ENCODE results near the gene PNLIP. TPM values are rescaled to one million over a fixed set of nuclear protein-coding genes. Genes with fewer than 3 reads are reported as not detected.

PNLIP gene
- total RNA-seq, 1 donor from 2014 or later: not detected

GRCh38 chr10:116593139-116593740, 47.5 kb downstream of the PNLIP start:
- no peak for DNase-seq
- Mint-ChIP-seq H3K4me1 (no peaks in the 10 kb centered on the region), H3K4me3 (no peak overlapping the region), H3K27ac (no peak overlapping the region), H3K27me3 (no peaks in the 10 kb centered on the region), H3K9me3 (no peaks in the 10 kb centered on the region), H3K36me3 (ENCODE audit: low read depth) (no peaks in the 10 kb centered on the region)
- intact Hi-C loops (cut with micrococcal nuclease): no loop called here

- H3K9me3 Mint-ChIP-seq: no peaks in the 10 kb centered on the region
- H3K4me3 Mint-ChIP-seq: no peak overlapping the region
- no peaks in the 10 kb centered on the region for H3K27me3 Mint-ChIP-seq
- H3K36me3 Mint-ChIP-seq (ENCODE audit: low read depth): no peaks in the 10 kb centered on the region
- H3K27ac Mint-ChIP-seq: no peak overlapping the region
- no peak for DNase-seq
- no peaks in the 10 kb centered on the region for H3K4me1 Mint-ChIP-seq
- intact Hi-C loops (cut with micrococcal nuclease): no loop called here
Measured at GRCh38 chr10:116594525-116595035, 48.8 kb downstream of the PNLIP start.

DNA sequence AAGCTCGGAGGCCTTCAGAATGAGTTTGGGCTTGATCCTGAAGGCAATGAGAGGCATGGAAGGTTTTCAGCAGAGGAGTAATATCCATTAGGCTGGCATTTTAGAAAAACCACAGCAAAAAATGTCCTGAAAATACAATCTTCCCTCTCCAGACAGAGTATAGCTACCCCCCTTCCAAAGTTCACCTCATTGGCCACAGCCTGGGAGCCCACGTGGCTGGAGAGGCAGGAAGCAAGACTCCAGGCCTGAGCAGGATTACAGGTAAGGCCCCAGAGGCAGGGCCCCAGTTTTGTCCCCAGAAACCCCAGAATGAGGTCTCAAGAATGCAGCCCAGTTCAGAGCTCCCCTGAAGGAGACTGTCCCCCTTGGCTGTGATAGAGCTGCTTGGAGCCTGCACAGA, 50.3 kb downstream of the PNLIP start:
- no peak overlapping the region for H3K4me3 Mint-ChIP-seq
- no peak for DNase-seq
- no peaks in the 10 kb centered on the region for H3K4me1 Mint-ChIP-seq
- no peak overlapping the region for H3K27ac Mint-ChIP-seq
- H3K27me3 Mint-ChIP-seq: no peaks in the 10 kb centered on the region
- intact Hi-C loops (cut with micrococcal nuclease): no loop called here
- H3K9me3 Mint-ChIP-seq: no peaks in the 10 kb centered on the region
- H3K36me3 Mint-ChIP-seq (ENCODE audit: low read depth): no peaks in the 10 kb centered on the region

- H3K9me3 Mint-ChIP-seq: no peaks in the 10 kb centered on the region
- H3K27ac Mint-ChIP-seq: no peak overlapping the region
- intact Hi-C loops (cut with micrococcal nuclease): no loop called here
- no peaks in the 10 kb centered on the region for H3K27me3 Mint-ChIP-seq
- no peaks in the 10 kb centered on the region for H3K36me3 Mint-ChIP-seq (ENCODE audit: low read depth)
- DNase-seq: no peak
- H3K4me3 Mint-ChIP-seq: no peak overlapping the region
- no peaks in the 10 kb centered on the region for H3K4me1 Mint-ChIP-seq
Measured at GRCh38 chr10:116597543-116597942, 51.8 kb downstream of the PNLIP start.

GRCh38 chr10:116598329-116598728, 52.6 kb downstream of the PNLIP start:
- no peak overlapping the region for H3K27ac Mint-ChIP-seq
- H3K4me1 Mint-ChIP-seq: no peaks in the 10 kb centered on the region
- H3K4me3 Mint-ChIP-seq: no peak overlapping the region
- H3K27me3 Mint-ChIP-seq: no peaks in the 10 kb centered on the region
- no peak for DNase-seq
- H3K9me3 Mint-ChIP-seq: no peaks in the 10 kb centered on the region
- H3K36me3 Mint-ChIP-seq (ENCODE audit: low read depth): no peaks in the 10 kb centered on the region
- intact Hi-C loops (cut with micrococcal nuclease): no loop called here

DNA sequence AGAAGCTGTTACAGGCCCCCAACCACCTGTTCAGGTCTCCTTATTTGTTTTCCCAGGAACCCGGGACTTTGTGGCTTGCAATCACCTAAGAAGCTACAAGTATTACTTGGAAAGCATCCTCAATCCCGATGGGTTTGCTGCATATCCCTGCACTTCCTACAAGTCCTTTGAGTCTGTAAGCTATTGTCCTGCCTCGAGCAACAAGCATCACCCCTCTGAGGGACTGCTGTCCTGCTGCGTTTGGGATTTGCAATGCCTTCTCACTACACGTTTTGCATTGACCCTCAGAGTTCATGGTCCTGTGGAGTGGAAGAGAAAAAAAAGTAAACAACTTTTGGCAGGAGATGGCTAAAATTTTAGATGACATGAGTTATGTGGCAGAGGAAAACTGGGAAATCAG, 54.3 kb downstream of the PNLIP start:
- Mint-ChIP-seq H3K27ac (no peak overlapping the region), H3K36me3 (ENCODE audit: low read depth) (no peaks in the 10 kb centered on the region), H3K4me3 (no peak overlapping the region), H3K4me1 (no peaks in the 10 kb centered on the region), H3K27me3 (no peaks in the 10 kb centered on the region), H3K9me3 (no peaks in the 10 kb centered on the region)
- no peak for DNase-seq
- intact Hi-C loops (cut with micrococcal nuclease): no loop called here

GRCh38 chr10:116602648-116603400, 57.1 kb downstream of the PNLIP start:
- Mint-ChIP-seq H3K27ac (no peak overlapping the region), H3K4me3 (no peak overlapping the region), H3K36me3 (ENCODE audit: low read depth) (no peaks in the 10 kb centered on the region), H3K4me1 (no peaks in the 10 kb centered on the region), H3K9me3 (no peaks in the 10 kb centered on the region), H3K27me3 (peaks cover 3% of the 10 kb centered on the region)
- DNase-seq: no peak
- intact Hi-C loops (cut with micrococcal nuclease): no loop called here

DNA sequence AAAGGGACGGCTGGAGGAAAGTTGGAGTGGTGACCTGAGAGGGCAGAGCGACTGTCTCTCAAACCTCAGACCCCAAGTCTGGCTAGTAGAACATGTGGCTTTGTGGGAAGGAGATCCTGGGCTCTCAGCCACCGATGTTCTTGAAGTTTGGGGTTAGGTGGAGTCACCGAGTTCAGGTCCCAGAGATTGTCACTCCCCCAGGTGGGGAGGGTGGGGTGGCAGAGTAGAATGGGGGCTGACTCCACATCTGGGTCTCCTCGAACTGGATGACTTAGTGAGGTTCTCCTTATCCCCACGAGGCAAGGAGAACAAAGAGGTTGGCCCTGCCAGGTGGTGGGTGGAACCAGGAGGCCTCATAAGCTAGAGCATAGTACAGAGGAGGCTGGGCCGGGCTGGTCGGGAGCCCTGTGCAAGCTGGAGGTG, 60.3 kb downstream of the PNLIP start:
- Mint-ChIP-seq H3K4me1 (no peaks in the 10 kb centered on the region), H3K36me3 (ENCODE audit: low read depth) (no peaks in the 10 kb centered on the region), H3K4me3 (no peak overlapping the region), H3K27ac (no peak overlapping the region), H3K27me3 (peaks cover 7% of the 10 kb centered on the region), H3K9me3 (no peaks in the 10 kb centered on the region)
- DNase-seq: no peak
- intact Hi-C loops (cut with micrococcal nuclease): no loop called here

DNA sequence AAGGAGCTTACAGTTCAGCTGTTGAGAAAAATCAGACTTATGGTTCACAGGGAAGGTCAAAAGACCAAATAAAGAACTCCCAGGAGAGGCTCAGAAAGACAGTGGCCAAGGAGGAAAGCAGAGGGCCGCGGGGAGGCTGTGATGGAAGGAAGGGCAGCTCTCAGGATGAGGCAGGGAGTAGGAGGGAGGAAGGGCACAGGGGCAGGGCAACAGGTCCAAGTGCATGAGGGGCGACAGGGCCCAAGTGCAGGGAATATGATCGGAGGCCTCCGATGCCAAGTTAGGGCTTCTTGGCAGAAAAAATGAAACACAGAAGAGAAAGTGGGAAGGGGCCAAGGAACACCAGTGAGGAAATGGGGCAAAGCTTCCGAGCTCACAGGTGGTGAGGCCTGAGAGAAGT, 61.6 kb downstream of the PNLIP start:
- no peak for DNase-seq
- H3K4me1 Mint-ChIP-seq: no peaks in the 10 kb centered on the region
- no peaks in the 10 kb centered on the region for H3K9me3 Mint-ChIP-seq
- H3K27me3 Mint-ChIP-seq: peaks cover 7% of the 10 kb centered on the region
- intact Hi-C loops (cut with micrococcal nuclease): no loop called here
- no peak overlapping the region for H3K27ac Mint-ChIP-seq
- H3K36me3 Mint-ChIP-seq (ENCODE audit: low read depth): no peaks in the 10 kb centered on the region
- no peak overlapping the region for H3K4me3 Mint-ChIP-seq

GRCh38 chr10:116608686-116609594, 63.2 kb downstream of the PNLIP start:
- intact Hi-C loops (cut with micrococcal nuclease): no loop called here
- no peak for DNase-seq
- Mint-ChIP-seq H3K36me3 (ENCODE audit: low read depth) (no peaks in the 10 kb centered on the region), H3K4me3 (no peak overlapping the region), H3K9me3 (no peaks in the 10 kb centered on the region), H3K4me1 (no peaks in the 10 kb centered on the region), H3K27me3 (peaks cover 7% of the 10 kb centered on the region), H3K27ac (no peak overlapping the region)

DNA sequence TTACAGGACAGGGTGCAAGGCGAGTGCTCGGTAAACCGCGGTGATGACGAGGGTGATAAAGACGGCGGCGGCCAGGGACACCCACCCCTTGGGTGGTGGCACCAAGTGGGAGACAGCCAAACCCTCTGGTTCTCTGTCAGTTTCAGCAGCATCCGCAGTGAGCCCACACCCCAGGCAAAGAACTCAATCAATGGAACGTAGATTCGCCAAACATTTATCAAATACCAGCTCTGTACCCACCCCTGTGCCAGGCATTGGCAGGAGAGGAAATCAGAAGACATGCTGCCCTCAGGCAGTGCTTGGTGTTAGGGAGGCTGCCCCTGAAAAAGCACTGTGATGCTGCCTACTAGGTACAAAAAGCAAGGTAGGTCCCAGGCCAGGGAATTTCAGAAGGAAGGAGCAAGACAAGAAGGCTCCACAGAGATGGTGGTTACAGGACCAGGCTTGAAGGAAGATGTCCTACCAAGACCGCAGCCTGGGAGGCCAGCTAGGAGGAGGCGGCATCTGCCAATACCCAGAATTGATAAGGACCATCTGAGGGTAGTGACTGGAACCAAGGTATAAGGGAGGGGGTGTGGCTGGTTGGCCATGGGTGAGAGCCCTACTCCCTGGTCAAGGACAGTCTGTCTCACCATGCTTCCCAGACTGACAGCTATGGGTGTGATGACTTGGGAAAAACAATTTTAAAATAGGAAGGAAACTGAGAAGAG, 64.9 kb downstream of the PNLIP start:
- Mint-ChIP-seq H3K9me3 (no peaks in the 10 kb centered on the region), H3K4me3 (no peak overlapping the region), H3K4me1 (no peaks in the 10 kb centered on the region)

GRCh38 chr10:116611153-116611545, 65.4 kb downstream of the PNLIP start:
- H3K27ac Mint-ChIP-seq: no peak overlapping the region
- no peaks in the 10 kb centered on the region for H3K36me3 Mint-ChIP-seq (ENCODE audit: low read depth)
- H3K9me3 Mint-ChIP-seq: no peaks in the 10 kb centered on the region
- intact Hi-C loops (cut with micrococcal nuclease): no loop called here
- no peak for DNase-seq
- peaks cover 7% of the 10 kb centered on the region for H3K27me3 Mint-ChIP-seq
- no peaks in the 10 kb centered on the region for H3K4me1 Mint-ChIP-seq
- no peak overlapping the region for H3K4me3 Mint-ChIP-seq

More for the DNA sequence above, 64.9 kb downstream of the PNLIP start:
- peaks cover 7% of the 10 kb centered on the region for H3K27me3 Mint-ChIP-seq
- no peaks in the 10 kb centered on the region for H3K36me3 Mint-ChIP-seq (ENCODE audit: low read depth)
- intact Hi-C loops (cut with micrococcal nuclease): no loop called here
- H3K27ac Mint-ChIP-seq: no peak overlapping the region
- DNase-seq: no peak

- no peaks in the 10 kb centered on the region for H3K4me1 Mint-ChIP-seq
- intact Hi-C loops (cut with micrococcal nuclease): no loop called here
Measured at GRCh38 chr10:116612107-116612769, 66.5 kb downstream of the PNLIP start.

More at GRCh38 chr10:116612107-116612769, 66.5 kb downstream of the PNLIP start:
- Mint-ChIP-seq H3K4me3 (no peak overlapping the region), H3K27me3 (peaks cover 4% of the 10 kb centered on the region), H3K36me3 (ENCODE audit: low read depth) (no peaks in the 10 kb centered on the region), H3K9me3 (no peaks in the 10 kb centered on the region), H3K27ac (no peak overlapping the region)
- no peak for DNase-seq
